ENCODE data around the gene PRSS33.

Gene PRSS33

GRCh38 chr16:2776500-2777139, 10.7 kb downstream of the PRSS33 start:
- no peak for DNase-seq

- DNase-seq = no peak
These were observed 11.4 kb downstream of the PRSS33 start for GRCh38 chr16:2775765-2776499.

DNA sequence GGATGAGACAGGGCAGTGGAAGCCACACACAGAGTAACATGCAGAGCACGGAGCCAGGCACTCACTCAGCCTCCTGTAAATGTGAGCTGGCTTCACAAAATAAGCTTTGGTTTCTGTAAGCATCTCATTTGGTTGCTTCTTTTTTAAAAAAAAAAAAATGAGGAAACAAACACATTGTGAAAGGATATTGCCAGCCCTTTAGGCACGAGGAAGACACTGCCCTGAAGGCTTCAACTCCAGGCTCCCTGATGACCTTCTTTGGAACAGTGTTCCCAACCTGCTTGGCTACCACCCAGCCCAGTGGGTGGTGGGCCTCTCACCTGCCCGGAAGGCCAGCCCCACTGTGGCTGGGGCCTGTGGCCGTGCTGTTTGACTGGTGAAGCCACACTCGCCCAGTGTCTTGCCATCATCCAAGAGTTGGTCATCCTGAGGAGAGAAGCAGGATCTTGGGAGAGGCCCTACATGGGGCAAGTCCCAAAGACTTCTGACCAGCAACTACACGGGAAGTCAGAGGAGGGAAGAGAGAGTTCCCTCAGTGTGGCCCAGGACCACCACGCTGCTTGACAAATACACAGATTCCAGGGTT, 12.1 kb downstream of the PRSS33 start:
- DNase-seq = no peak

GRCh38 chr16:2774161-2774891, 13.0 kb downstream of the PRSS33 start:
- DNase-seq = no peak

DNA sequence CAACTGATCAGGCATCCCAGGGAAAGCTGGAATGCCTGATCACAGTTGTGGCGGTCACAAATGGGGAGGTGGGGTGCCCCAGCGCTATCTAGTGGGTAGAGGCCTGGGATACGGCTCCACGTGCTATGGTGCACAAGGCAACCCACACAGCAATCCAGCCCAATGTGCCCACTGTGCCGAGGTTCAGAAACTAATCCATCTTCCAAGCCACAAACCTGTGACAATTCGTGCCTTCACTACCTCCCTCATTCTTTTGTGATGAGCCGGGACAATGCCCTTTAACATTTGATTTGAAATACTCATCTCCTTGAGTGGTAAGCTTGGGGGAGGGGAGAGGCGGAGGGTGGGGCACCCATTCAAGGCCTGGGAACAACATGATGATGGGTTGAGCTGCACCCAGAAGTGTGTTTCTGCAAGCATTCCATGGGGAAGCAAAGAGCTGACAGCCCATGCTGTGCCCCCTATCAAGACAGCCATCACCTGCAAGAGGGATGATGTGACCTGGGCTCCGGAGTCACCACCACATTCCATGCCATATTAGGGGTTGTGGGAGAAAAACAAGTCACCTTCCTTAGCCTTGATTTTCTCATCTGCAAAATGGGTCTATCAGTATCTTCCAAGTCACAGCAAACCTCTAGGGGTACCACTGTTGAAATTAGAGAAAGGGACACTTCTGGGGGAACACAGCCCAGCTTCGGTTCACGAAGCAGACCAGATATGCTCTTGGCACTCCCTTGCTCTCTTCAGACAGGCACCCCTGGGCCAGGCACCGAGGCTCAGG, 14.0 kb downstream of the PRSS33 start:
- DNase-seq = no peak

- no peak for DNase-seq
These were observed 15.6 kb downstream of the PRSS33 start for GRCh38 chr16:2771496-2772402.

GRCh38 chr16:2770057-2770951, 17.1 kb downstream of the PRSS33 start:
- no peak for DNase-seq

- DNase-seq = no peak
These were observed 17.7 kb downstream of the PRSS33 start for GRCh38 chr16:2769675-2770056.

DNA sequence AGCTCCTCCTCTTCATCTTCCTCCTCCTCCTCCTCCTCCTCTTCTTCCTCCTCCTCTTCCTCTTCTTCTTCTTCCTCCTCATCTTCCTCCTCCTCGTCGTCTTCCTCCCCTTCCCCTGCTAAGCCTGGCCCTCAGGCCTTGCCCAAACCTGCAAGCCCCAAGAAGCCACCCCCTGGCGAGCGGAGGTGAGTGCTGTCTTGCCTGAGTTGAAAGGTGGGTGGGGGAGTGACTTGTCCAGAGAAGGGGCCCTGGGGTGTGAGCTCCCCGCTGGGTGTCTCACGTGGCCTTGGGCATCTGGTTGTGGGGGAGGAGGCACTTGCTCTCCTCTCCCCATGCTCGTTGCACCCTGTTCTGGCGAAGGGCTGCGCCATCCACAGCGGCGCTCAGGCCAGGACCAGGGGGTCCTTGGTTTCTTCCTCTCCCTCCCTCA, 18.2 kb downstream of the PRSS33 start:
- DNase-seq = no peak

GRCh38 chr16:2768403-2769089, 18.8 kb downstream of the PRSS33 start:
- no peak for DNase-seq

DNA sequence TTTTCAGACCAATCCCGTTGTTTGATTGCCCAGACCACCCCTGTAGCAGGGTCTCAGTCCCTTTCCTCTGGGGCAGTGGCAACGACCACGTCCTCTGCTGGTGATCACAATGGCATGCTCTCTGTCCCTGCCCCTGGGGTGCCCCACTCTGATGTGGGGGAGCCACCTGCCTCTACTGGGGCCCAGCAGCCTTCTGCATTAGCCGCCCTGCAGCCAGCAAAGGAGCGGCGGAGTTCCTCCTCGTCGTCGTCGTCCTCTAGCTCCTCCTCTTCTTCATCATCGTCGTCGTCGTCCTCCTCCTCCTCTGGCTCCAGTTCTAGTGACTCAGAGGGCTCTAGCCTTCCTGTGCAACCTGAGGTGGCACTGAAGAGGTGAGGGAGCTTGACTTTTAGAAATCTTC, 19.5 kb downstream of the PRSS33 start:
- no peak for DNase-seq

GRCh38 chr16:2767140-2767731, 20.1 kb downstream of the PRSS33 start:
- DNase-seq = no peak

- no peak for DNase-seq
These were observed 20.8 kb downstream of the PRSS33 start for GRCh38 chr16:2766430-2767139.

GRCh38 chr16:2765462-2766404, 21.6 kb downstream of the PRSS33 start:
- no peak for DNase-seq

DNA sequence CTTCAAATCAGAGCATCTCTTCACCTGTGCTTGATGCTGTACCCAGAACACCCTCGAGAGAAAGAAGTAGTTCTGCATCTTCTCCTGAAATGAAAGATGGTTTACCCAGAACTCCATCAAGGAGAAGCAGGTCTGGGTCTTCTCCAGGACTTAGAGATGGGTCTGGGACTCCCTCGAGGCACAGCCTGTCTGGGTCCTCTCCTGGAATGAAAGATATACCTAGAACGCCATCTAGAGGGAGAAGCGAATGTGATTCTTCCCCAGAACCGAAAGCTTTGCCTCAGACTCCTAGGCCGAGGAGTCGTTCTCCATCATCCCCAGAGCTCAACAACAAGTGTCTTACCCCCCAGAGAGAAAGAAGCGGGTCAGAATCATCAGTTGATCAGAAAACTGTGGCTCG, 22.6 kb downstream of the PRSS33 start:
- no peak for DNase-seq

DNA sequence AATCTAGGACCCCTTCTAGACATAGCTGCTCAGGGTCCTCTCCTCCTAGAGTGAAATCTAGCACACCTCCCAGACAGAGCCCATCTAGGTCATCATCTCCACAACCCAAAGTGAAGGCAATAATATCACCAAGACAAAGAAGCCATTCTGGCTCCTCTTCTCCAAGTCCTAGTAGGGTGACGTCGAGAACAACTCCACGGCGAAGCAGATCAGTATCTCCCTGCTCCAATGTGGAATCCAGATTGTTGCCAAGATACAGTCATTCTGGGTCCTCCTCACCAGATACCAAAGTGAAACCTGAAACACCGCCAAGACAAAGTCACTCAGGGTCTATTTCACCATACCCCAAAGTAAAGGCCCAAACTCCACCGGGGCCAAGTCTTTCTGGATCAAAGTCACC, 24.2 kb downstream of the PRSS33 start:
- DNase-seq = no peak

- no peak for DNase-seq
These were observed 24.6 kb downstream of the PRSS33 start for GRCh38 chr16:2762711-2763110.
